KMS-11 (cell line): Measurements from ENCODE around the gene ZNF76.

Experiments
- H2AFZ ChIP-seq: fragments of 200-600 bp; sonication (generic); 2 replicates; pipeline ENCODE4 v1.6.1; 2016; ENCODE audit warnings: antibody characterized with exemption, mixed run types, low read depth
- H3K27ac ChIP-seq: fragments of 200-600 bp; sonication (generic); 2 replicates; pipeline ENCODE4 v1.6.1; 2016; ENCODE audit warnings: mild to moderate bottlenecking, mixed run types
- H3K27me3 ChIP-seq: fragments of 200-600 bp; sonication (generic); 2 replicates; pipeline ENCODE4 v1.6.1; 2017; ENCODE audit warnings: mild to moderate bottlenecking, low read depth, mixed run types, moderate library complexity; ENCODE audit not compliant: insufficient read depth
- H3K36me3 ChIP-seq: fragments of 200-600 bp; sonication (generic); 2 replicates; pipeline ENCODE4 v1.6.1; 2017; ENCODE audit warnings: mild to moderate bottlenecking, mixed run types; ENCODE audit not compliant: insufficient read depth
- H3K4me1 ChIP-seq: fragments of 200-600 bp; sonication (generic); 2 replicates; pipeline ENCODE4 v1.6.1; 2016; ENCODE audit warnings: mild to moderate bottlenecking, low read depth, mixed run types; ENCODE audit not compliant: poor library complexity, severe bottlenecking
- H3K4me2 ChIP-seq: fragments of 200-600 bp; sonication (generic); 2 replicates; pipeline ENCODE4 v1.7.0; 2016; ENCODE audit warnings: mild to moderate bottlenecking, mixed run types
- H3K4me3 ChIP-seq: fragments of 200-600 bp; sonication (generic); IDR thresholded peaks from 2 replicates; pipeline ENCODE4 v1.6.1; 2017; ENCODE audit warnings: low read depth, low read length, mixed read lengths; ENCODE audit not compliant: insufficient read depth
- H3K79me2 ChIP-seq: fragments of 200-600 bp; sonication (generic); 2 replicates; pipeline ENCODE4 v1.6.1; 2016; ENCODE audit warnings: low read depth, mixed run types; ENCODE audit not compliant: insufficient read depth
- H3K9ac ChIP-seq: fragments of 200-600 bp; sonication (generic); 2 replicates; pipeline ENCODE4 v1.6.1; 2016; ENCODE audit warnings: mild to moderate bottlenecking, mixed run types
- H4K20me1 ChIP-seq: fragments of 200-600 bp; sonication (generic); 2 replicates; pipeline ENCODE4 v1.6.1; 2016; ENCODE audit warnings: mild to moderate bottlenecking, mixed run types; ENCODE audit not compliant: insufficient read depth
- TF ChIP-seq, protein P1 (sequence below): fragments of 200-600 bp; sonication (generic); conservative IDR thresholded peaks from 2 replicates; pipeline ENCODE4 v1.6.1; 2017; ENCODE audit warnings: low read depth, mild to moderate bottlenecking, antibody characterized with exemption, low read length, moderate library complexity, mixed read lengths

ZNF76 gene

DNA sequence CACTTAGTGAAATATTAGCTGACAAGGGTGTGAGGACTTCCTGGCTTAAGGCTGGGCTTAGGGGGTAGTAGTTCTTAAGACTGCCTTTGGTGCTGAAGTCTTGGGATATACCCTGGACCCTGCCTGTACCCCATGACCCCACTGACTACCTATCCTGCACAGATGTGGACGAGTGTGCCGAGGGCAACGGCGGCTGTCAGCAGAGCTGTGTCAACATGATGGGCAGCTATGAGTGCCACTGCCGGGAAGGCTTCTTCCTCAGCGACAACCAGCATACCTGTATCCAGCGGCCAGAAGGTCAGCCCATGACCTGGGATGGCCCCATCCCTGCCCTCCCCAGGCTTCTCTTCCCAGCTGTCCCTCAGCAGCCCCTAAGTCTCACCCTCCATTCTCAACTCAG lies 28.0 kb upstream of the ZNF76 start:
- Histone ChIP-seq H4K20me1 (no peaks in the 10 kb centered on the region), H3K27me3 (no peaks in the 10 kb centered on the region), H3K79me2 (no peaks in the 10 kb centered on the region), H2AFZ (no peak overlapping the region), H3K4me2 (no peak overlapping the region), H3K4me3 (no peak overlapping the region), H3K4me1 (no peaks in the 10 kb centered on the region), H3K27ac (no peak overlapping the region), H3K36me3 (no peaks in the 10 kb centered on the region), H3K9ac (no peak overlapping the region)
- TF ChIP-seq, protein P1, sequence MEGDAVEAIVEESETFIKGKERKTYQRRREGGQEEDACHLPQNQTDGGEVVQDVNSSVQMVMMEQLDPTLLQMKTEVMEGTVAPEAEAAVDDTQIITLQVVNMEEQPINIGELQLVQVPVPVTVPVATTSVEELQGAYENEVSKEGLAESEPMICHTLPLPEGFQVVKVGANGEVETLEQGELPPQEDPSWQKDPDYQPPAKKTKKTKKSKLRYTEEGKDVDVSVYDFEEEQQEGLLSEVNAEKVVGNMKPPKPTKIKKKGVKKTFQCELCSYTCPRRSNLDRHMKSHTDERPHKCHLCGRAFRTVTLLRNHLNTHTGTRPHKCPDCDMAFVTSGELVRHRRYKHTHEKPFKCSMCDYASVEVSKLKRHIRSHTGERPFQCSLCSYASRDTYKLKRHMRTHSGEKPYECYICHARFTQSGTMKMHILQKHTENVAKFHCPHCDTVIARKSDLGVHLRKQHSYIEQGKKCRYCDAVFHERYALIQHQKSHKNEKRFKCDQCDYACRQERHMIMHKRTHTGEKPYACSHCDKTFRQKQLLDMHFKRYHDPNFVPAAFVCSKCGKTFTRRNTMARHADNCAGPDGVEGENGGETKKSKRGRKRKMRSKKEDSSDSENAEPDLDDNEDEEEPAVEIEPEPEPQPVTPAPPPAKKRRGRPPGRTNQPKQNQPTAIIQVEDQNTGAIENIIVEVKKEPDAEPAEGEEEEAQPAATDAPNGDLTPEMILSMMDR: no peak

DNA sequence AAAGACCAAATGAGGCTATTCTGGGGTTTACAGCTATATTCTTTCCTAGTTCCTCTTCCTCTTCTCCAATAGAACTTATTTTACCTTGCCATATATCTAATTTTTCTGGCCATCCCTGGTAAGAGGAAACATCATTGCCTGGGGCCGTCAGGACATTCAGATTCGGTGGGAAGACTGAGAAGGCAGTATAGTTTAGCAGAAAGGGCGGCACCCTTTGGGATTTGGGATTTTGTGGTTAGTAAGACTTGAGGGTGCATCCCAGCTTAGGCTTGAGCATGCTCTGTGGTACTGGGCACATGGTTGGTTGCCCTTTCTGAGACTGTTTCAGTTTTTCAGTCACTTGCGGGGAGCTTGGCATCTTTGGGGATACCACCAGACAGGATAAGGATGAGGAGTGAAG lies 24.6 kb upstream of the ZNF76 start:
- H3K4me1 ChIP-seq: no peaks in the 10 kb centered on the region
- H4K20me1 ChIP-seq: no peaks in the 10 kb centered on the region
- no peak overlapping the region for H2AFZ ChIP-seq
- H3K79me2 ChIP-seq: no peaks in the 10 kb centered on the region
- H3K27ac ChIP-seq: no peak overlapping the region
- no peaks in the 10 kb centered on the region for H3K36me3 ChIP-seq
- H3K9ac ChIP-seq: no peak overlapping the region
- TF ChIP-seq, protein P1: no peak
- H3K4me3 ChIP-seq: no peak overlapping the region
- H3K27me3 ChIP-seq: no peaks in the 10 kb centered on the region
- H3K4me2 ChIP-seq: no peak overlapping the region

DNA sequence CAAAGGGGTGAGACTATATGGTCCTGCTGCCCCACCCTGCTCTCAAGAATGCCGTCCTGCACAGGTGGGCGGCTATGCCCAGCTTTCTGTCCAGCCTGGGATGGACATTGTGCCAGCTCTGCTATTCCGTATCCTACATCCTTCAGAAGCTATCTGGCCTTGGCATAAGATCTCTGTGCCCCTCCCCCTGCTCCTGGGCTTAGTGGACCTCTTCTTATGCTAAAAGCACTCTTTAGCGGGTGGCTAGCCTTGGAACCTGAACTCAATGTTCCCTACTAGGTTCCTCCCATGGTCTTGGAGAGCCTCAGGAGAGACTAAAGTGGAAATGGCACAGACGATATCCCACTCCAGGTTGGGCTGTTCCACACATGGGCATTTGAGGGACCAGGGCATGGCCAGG lies 23.3 kb upstream of the ZNF76 start:
- H3K4me2 ChIP-seq: no peak overlapping the region
- H3K9ac ChIP-seq: no peak overlapping the region
- H3K36me3 ChIP-seq: no peaks in the 10 kb centered on the region
- no peak overlapping the region for H3K27ac ChIP-seq
- H4K20me1 ChIP-seq: no peaks in the 10 kb centered on the region
- no peak overlapping the region for H3K4me3 ChIP-seq
- H3K4me1 ChIP-seq: no peaks in the 10 kb centered on the region
- H3K27me3 ChIP-seq: no peaks in the 10 kb centered on the region
- no peaks in the 10 kb centered on the region for H3K79me2 ChIP-seq
- no peak overlapping the region for H2AFZ ChIP-seq
- TF ChIP-seq, protein P1: no peak

DNA sequence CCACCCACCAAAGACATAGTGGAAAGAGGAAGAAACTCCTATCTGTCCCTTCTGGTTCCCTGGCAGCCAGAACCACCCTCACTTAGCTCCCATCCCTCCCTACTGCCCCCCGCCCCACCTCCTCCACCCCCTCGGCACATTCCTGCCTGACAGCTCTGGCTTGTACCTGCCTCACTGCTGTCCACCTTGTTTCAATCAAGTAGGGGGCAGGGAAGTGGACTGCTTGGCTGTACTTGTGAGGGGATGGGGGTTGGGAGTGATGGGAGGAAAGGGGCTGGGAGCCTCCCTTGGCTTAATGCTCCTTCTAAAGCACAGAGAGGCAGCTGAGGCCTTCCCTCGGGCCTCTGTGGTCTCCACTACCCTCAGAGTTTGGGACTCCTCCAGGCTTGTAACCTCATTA lies 22.1 kb upstream of the ZNF76 start:
- no peak overlapping the region for H3K9ac ChIP-seq
- no peaks in the 10 kb centered on the region for H3K4me1 ChIP-seq
- TF ChIP-seq, protein P1: no peak
- no peak overlapping the region for H3K4me2 ChIP-seq
- no peak overlapping the region for H3K27ac ChIP-seq
- H3K27me3 ChIP-seq: no peaks in the 10 kb centered on the region
- H4K20me1 ChIP-seq: no peaks in the 10 kb centered on the region
- no peaks in the 10 kb centered on the region for H3K36me3 ChIP-seq
- no peak overlapping the region for H2AFZ ChIP-seq
- no peak overlapping the region for H3K4me3 ChIP-seq
- H3K79me2 ChIP-seq: no peaks in the 10 kb centered on the region

DNA sequence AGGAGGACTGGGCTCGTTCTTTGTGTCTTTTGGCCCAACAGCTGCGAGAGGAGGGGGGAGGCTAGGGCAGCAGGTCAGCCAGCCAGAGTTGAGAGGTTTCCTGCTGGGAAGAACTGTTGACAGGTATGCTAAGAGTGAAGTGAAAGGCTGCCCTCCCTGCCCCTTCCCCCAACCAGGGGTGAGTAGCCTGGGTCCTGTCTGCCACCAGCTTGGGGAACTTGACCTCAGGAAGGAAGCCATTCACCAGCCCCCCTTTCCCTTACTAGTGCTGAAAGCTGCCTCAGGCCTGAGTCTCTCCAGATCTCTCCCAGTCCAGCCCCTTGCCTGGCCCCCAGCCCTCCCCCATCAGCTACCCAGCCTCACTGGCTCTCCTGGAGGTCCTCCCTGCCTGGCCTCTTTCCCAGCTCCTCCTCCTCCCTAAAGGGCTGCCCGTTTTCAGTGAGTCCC lies 20.7 kb upstream of the ZNF76 start:
- Histone ChIP-seq H3K9ac (no peak overlapping the region), H3K36me3 (no peaks in the 10 kb centered on the region), H3K4me2 (no peak overlapping the region), H3K79me2 (no peaks in the 10 kb centered on the region), H4K20me1 (no peaks in the 10 kb centered on the region), H3K27ac (no peak overlapping the region), H3K4me3 (no peak overlapping the region), H3K4me1 (no peaks in the 10 kb centered on the region), H2AFZ (no peak overlapping the region), H3K27me3 (no peaks in the 10 kb centered on the region)
- TF ChIP-seq, protein P1: no peak
